Urothelium cell line (cell line): ENCODE results near the gene FASTK.

Source experiments
- DNase-seq: peaks from one replicate; pipeline ENCODE4 v3.0.0; 2011; ENCODE audit warnings: low spot score, mixed read lengths
- FAIRE-seq: peaks from 2 replicates; lab custom pipeline; 2011; peaks lifted over from hg19 to GRCh38; lab: Jason Lieb, UNC

FASTK gene

DNA sequence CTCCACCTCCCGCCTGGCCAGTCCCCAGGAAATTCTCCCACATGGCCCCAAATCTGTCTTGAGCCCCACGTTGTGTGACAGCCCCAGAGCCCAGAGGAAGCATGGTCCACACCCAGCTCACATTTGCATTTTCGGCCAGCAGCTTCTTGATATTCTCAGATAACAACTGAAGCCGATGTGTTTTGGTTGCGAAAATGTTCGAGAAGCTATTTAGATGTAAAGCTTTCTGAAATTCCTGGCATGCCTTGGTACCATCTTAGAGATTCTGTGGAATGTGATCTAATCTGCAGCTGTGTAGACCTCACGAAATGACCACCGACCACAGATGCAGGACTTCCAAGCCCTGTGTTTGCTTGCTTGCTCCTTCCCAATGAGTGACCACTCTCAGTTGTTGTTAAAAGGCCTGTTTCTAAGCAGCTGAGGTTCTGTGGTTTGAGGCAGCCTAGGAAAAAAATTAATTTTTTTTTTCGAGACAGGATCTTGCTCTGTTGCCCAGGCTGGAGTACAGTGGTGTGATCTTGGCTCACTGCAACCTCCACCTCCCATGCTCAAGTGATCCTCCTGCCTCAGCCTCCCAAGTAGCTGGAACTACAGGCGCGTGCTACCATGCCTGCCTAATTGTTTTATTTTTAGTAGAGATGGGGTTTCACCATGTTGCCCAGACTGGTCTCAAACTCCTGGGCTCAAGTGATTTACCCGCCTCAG, 12.4 kb downstream of the FASTK start:
- no peak for FAIRE-seq
- DNase-seq: no peak

DNA sequence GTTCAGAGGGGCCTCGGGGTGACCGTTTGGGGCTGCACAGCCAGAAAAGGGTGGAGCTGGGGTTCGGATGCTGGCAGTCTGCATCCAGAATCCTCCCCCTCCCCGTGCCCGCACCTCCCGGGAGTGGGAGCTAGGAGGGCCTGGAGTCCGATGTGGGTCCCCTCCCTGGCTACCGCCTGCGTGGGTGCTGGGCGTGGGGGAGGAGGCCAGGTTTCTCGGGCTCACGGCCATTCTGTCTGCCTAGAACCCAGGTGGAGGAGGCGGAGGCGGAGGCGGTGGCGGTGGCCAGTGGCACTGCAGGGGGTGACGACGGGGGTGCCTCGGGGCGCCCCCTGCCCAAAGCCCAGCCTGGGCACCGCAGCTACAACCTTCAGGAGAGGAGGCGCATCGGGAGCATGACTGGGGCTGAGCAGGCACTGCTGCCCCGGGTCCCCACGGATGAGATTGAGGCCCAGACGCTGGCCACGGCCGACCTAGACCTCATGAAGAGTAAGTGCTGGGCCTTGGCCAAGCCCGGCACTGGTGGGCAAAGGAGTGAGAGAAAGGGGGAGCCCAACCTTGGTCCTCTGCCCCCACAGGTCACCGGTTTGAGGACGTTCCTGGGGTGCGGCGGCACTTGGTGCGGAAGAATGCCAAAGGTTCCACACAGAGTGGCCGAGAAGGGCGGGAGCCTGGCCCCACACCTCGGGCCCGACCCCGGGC, 14.2 kb downstream of the FASTK start:
- FAIRE-seq: no peak
- no peak for DNase-seq

DNA sequence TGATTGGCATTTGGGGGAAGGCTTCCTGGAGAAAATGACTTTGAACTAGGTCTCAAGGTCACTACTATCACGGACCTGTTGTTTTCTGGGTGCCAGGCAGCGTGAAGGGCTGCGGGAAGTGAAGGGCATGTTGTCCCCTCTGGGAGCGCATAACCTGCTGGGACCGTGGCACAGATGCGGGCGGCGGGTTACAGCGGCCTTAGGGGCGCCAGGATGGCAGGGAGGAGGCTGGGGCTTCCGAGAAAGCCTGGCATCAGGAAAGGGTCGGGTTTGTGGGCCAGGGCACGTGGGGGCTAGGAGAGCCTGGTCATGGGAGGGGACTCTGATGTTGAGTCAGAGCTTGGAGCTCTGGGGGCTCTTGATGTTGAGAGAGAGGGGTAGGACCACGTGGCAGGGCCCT, 15.1 kb downstream of the FASTK start:
- FAIRE-seq (no peak), DNase-seq (no peak)

DNA sequence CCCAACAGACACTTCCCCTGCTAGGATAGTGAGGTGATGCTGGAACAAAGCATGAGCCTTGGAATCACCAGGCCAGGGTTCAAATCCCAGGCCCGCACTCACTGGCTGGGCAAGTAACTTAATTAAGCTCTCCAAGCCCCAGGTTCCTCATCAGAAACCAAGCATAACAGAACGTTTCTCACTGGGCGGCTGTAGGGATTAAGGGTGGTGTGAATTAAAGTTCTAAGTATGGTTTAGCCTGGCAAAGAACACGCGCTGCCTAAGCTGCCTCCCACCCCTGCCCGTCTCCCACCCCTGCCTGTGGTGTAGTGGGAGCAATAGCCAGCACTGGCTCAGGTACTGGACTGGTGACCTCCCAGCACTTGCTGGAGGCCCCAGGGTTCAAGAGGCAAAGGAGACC, 15.6 kb downstream of the FASTK start:
- FAIRE-seq: no peak
- DNase-seq: no peak

DNA sequence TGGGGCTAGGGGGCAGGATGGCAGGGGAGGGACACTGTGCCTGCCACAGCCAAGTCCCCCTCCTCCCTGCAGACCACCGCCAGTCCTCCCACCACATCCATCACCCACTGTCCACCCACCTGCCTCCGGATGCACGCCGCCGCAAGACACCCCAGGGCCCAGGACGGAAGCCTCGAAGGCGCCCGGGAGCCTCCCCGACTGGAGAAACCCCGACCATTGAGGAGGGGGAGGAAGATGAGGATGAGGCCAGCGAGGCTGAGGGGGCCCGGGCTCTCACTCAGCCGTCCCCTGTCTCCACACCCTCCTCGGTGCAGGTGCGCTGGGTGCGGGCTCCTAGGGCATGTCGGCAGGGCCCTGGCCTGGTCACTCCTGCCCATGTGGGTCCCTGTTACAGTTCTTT, 16.2 kb downstream of the FASTK start:
- DNase-seq (no peak), FAIRE-seq (no peak)

DNA sequence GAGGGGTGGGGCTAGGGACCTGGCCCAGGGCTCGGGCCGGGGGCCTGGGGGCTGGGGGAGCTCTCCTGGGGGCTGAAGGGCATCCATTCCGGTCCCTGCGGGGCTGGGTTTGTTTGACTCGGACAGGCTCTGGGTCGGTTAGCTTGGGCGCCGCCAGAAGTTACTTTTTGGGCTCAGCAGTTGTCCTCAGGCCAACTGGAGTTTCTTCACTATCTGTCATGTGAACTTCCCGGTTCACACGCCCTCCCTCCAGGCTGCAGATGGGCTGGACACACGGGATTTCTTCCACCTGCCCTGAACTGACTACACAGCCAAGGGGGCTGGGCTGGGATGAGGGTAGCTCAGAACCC, 17.4 kb downstream of the FASTK start:
- FAIRE-seq: no peak
- no peak for DNase-seq

DNA sequence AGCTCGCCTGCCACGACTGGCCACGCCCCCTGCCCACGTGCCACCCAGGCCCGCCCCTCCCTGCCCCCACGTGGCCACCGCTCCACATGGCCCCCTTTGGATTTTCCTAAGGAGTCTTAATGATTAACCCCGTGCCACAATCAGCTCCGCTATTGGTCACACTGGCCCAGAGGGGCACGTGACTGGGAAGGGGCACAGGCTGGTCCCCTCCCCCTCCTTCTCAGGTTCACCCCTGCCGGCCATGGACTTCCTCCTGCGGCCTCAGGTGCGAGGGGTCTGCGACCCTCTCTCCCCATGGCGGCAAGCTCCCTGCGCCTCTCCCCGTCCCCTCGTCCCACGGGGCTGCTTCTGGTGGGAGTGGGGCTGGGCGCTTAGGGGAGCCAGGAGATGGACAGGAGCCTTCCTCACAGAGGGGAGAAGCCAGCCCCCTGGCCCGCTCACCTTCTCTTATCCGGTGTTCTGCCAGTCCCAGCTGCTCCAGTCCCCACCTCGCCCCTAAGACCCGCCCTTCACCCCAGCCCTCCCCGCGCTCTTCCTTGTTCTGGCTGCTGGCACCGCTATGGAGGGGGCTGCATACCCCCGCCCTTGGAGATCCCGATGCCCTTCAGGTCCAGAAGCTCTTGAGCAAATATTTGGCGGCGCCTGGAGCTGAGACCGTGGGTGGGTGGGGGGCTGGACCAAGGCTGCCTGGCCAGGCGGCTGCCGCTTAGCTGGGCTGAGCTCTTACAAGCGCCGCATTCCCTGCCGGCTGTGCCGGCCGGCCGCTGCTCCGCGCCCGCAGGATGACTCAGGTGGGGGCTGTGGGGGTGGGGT, 18.0 kb downstream of the FASTK start:
- DNase-seq: peak; percentile 42
- FAIRE-seq: no peak

DNA sequence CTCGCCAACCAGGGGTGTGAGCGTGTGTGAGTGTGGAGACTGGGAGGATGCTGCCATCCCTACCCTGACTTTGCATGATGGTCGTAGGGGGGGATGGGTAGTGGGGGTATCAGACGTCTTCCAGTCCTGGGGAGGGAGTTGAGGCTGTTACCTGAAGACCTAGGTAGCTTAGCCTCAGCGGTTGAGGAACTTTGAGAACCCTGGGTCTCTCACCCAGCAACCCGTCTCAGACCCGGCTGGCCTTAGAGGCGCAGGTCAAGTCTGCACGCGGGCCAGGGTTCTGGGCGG, 18.6 kb downstream of the FASTK start:
- FAIRE-seq: no peak
- no peak for DNase-seq

DNA sequence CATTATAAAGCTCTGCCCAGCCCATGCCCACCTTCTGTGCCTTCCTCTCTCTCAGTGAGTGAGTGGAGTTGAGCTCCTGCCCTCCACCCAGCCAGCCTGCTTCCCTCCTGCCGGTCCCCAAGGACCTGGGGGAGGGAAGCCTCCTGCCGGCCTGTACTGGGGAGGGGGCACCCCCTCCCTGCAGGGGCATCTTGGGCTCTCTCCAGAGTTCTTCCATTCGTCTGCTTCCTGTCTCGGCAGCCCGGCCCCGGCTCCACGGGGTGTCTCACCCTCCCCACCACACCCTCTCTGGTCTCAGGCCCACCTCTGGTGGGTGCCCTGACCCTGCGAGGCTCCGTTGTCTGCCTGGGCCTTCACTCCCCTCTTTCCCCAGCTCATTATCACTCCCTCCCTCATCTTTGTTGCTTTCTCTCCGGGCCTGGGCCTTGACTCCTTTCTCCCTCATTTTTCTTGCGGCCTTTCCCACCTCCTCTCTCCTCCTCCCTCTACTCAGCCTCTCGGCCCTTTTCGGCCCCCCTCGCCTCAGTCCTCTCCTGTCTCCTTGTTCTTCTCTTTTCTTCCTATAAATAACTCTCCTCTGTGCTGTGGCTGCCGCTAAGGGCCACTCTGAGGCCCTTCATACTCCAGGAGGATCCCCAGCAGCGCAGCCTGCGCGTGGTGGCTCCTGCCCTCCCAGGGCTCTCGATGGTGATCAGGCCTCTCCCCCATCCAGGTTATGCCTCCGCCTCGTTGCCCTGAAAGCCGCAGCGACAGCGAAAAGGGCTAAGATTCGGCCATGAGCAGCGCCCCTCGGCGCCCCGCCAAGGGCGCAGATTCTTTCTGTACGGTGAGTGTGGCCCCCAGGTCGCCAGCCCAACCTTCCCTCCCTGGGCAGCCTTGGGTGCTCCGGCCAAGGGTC, 19.1 kb downstream of the FASTK start:
- no peak for DNase-seq
- FAIRE-seq: no peak

DNA sequence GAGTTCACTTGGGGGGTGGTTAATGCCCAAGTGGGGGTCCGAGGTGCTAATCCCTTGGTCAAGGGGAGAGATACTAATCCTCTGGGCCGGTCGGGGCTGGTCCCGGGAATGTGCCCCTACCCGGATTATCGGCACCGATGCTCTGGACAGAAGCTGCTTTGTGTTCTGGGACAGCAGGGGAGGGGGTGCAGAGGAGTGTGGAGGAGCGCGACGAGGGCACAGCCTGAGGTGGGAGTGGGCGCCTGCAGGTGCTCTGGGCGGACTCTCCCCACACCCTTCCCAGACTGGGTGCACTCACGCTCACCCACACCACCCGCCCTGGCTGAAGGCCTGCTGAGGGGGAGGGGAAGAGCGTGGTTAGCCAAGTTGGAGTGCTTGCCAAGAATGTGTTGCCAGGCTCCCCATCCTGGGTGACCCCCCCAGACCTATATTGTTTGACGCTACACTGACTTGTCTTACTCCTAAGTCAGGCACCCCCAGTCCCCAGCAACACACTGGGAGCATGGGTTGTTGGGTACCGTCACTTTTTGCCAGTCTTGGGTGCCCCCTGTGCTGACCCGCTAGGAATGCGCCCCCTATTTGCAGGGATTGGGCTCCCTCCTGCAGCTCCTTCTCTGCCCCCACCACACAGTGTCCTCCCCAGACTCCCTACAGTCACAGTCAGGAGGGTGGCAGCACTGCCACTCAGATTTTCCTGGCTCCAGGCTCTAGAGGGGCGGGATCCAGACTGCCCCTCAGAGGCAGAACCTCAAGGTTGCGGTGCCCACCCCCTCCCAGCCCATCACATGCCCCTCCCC, 20.0 kb downstream of the FASTK start:
- no peak for DNase-seq
- FAIRE-seq: no peak

DNA sequence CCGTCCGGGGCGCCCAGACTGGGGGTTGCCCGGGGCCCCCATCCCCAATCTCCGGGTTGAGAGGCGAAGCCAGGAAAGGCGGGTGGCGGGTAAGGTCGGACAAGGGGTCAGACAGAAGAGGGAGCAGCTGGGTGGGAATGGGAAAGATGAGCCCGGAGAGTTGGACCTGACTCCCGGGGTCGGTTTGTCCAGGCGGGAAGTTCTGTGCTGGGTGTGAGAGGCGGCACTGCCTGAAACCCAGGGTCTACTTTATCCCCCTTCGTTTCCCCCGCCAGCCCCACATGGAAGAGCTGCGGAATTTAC, 20.5 kb downstream of the FASTK start:
- FAIRE-seq (no peak), DNase-seq (no peak)

DNA sequence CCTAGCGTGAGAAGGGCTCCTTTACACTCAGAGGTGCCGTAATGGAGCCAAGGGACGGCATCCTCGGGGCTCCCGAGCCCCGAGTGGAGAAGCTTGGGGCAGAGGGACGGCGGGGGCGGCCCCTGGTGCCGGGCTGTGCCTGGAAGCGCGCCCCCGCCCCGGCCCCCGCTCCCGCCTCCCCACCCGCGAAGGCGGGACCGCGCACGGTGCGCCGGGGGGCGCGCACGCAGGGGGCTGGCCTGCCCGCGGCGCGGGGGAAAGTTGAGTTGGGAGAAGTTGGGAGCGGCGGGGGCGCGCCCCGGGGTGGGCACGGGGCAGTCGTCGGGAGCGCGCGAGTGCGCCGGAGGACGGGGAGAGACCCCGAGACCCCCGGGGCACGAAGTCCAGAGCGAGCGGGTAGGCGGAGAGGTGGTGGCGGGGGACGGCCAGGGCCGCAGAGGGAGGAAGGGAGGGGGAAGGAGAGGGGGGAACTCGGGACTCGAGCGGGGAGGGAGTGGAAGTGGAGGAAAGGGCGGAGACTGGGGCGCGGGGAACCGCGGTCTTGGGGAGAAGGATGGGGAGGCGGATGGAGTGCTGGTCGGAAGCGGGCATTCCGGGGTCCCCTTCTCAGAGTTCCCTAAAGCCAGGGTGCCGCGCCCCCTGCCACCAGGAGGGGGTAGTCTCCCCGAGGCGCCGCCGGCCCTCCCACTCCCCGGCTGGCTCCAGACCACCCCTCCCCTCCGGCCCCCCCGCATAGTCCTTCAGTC, 21.1 kb downstream of the FASTK start, which contains the start of gene SLC4A2:
SLC4A2 (plus strand) TSS at position 223 of the 746 bp plus-strand sequence. CDS start 2,399 bp downstream, outside the sequence.
- no peak for FAIRE-seq

DNA sequence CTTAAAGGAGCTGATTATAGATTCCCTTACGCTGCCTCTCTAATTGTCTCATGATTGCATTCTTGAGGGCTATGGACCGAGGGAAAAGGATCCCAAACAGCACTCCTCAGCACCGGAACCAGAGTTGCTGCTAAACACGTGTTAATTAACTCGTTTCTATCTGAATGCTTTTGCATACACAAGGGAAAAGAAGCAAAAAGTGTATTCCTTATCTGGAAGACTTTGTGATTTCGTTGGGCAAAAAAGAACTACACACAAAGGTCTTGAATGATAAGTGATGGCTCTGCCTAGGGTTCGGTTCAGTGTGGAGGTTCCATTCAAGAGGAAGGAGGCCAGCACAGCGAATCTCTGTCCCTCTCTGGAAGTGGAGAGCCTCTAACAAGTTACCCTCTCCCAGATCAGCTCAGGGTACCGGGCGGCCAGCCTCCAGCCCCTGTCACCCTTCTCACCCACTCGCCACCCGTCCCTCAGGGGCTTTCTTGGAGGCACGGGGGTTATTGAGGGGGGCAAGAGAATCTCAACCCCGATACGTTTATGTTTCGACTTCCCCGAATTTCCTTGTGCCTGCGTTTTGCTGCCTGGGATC, 21.7 kb downstream of the FASTK start:
- DNase-seq (no peak), FAIRE-seq (no peak)

More for the DNA sequence above, 21.1 kb downstream of the FASTK start, which contains the start of gene SLC4A2:
- DNase-seq: peak; percentile 67

DNA sequence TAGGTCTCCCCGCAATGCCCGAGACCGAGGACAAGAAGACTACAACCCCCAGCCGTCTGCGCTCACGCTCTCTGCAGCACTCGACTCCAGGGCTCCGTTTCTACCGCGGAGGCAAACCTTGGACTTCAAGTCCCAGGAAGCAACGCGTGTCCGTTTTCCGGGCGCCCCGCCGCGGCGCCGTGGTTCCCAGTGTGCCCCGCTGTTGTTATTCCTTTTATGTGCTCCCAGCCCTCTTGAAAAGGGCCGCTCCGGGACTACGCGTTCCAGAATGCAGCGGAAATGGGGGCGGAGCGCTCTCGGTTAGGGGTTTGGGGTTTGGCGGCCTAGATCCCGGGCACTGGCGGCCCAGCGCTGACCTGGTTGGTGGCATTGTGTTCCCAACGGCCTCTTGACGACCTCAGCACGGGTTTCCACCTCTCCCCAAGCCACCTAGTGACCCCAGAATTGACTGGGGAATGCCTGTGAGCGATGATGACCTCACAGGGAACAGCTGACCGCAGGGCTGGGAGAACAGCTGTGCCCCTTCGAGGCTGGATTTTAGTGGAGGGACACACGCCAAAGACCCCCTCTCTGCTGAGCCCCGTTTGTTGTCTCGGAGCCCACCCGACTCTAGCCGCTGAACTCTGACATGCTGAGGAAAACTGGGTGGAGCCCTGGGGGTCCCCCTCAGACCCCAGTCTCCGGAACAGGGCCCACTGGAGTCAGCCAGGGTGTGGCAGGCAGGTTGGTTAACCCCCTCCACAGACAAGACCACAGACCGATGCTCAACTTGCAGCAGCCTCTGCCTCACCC, 22.4 kb downstream of the FASTK start:
- DNase-seq: peak; percentile 78
- FAIRE-seq: no peak

DNA sequence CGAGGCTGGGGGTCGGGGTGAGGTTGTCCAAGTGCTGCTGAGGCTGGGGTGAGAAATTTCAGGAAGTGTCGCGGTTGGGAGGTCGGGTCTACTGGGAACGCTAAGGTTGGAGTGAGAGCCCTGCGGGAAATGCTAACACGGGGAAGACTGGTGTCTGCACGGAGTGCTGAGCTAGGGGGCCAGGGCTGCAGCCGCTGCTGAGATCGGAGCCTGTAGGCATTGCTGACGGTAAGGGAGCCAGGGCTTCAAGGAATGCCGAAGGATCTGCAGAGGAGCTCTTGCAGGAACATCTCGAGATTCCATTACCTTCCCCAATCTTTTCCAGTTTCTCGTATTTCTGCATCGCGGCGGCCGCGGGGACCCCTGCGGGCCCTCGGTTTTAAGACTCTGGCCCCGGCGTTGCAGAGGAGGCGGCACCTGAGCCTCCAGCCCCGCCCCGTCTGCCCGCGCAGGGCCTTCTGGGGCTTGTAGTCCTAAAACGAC, 23.1 kb downstream of the FASTK start, which contains the start of gene CDK5:
CDK5 (minus strand) TSS at position 392 of the 483 bp plus-strand sequence; CDS start at position 343, 49 bp downstream.
- FAIRE-seq: no peak
- no peak for DNase-seq

DNA sequence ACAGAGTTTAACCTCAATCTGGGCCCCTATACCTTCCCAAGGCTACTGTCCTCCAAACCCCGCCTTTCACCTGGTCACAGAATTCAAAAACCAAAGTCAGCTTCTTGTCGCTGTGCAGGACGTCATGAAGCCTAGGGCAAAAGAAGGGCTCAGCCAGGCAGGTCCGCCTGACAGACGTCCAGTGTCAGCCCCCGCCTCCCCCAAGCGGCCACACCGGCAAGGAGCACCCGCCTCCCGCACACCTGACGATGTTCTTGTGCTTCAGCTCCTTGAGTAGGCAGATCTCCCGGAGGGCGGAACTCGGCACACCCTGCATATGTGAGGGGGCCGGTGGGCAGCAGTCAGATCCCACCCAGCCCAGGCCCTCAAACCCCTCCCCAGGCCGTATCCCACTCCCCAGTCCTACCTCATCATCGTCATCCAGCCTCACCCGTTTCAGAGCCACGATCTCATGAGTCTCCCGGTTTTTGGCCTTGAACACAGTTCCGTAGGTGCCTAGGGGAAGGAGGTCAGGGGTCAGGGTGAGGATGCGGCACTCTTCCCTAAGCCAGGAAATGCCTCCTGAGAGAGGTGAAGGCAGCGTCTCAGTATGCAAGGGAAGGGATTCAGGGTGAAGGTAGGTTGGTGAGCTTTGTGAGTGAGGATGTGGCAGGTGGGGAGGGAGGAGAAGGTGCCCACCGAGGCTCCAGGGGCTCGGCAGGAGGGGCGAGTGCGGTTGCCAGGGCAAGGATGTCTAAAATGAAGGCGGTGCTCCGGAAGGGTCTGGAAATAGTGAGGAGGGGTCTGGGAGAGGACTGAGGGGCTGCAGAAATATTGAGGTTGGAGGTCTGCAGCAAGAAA, 23.7 kb downstream of the FASTK start:
- DNase-seq (no peak), FAIRE-seq (no peak)

DNA sequence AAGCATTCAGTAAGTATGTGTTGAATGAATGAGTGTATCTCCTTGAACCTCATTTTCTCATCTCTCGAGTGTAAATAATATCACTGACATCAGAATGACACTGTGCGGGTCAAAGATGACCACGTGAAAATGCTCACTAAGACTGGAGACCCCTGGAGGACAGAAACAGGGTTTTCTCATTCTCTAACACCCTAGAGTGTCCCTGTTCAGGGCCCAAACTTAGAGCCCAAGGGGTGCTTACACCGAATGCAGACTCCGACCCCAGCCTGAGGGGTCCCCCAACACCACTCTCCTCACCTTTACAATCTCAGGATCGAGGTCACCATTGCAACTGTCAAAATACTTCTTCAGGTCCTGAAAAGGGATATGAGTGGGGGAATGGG, 24.3 kb downstream of the FASTK start:
- no peak for FAIRE-seq
- no peak for DNase-seq
